BJ (cell line): Measurements from ENCODE around the gene CALHM1. TPM values are rescaled to one million over a fixed set of nuclear protein-coding genes. Genes with fewer than 3 reads are reported as not detected.

Source experiments
- CTCF ChIA-PET: fragments of 350-600 bp; formaldehyde crosslinking; extraction: SDS; loops from one replicate; lab custom pipeline; 2021; ENCODE audit warnings: antibody characterized with exemption, inconsistent platforms; lab: Yijun Ruan, JAX
- POLR2A ChIA-PET: fragments of 300-600 bp; sonication (Branson Sonifier 250); formaldehyde crosslinking; extraction: SDS; loops from one replicate; lab custom pipeline; 2021; ENCODE audit warnings: antibody characterized with exemption; lab: Charles Lee
- DNase-seq: peaks from one replicate; pipeline ENCODE4 v3.0.0-alpha.2; 2011; ENCODE audit warnings: low read depth
- H3K27me3 ChIP-seq: 2 replicates; pipeline ENCODE4 v1.6.0; 2011; ENCODE audit warnings: low read length; ENCODE audit not compliant: control insufficient read depth, insufficient read depth
- H3K36me3 ChIP-seq: 2 replicates; pipeline ENCODE4 v1.5.1; 2011; ENCODE audit warnings: low read length; ENCODE audit not compliant: control insufficient read depth, insufficient read depth
- H3K4me3 ChIP-seq: 2 replicates; pipeline ENCODE4 v1.5.1; 2011; ENCODE audit warnings: low read depth, mild to moderate bottlenecking, control low read depth, low read length
- CTCF ChIP-seq: IDR thresholded peaks from 2 replicates; pipeline ENCODE4 v1.5.1; 2011; ENCODE audit warnings: low read depth, mild to moderate bottlenecking, control low read depth, inconsistent platforms, low read length, moderate library complexity; ENCODE audit not compliant: insufficient read depth
- polyA plus RNA-seq: library from polyadenylated mRNA; depleted of rRNA; stranded (reverse); fragments of >200 nt; gene quantifications from 2 replicates; pipeline ENCODE4 v1.2.3, GENCODE V29; 2011

The CALHM1 gene
- polyA plus RNA-seq, 1 experiment, result not detected

GRCh38 chr10:103497161-103497915, 38.6 kb upstream of the CALHM1 start:
- H3K27me3 ChIP-seq, result peaks cover 44% of the 10 kb centered on the region
- no peaks in the 10 kb centered on the region for H3K36me3 ChIP-seq
- ChIA-PET POLR2A (no interaction called here), CTCF (interaction anchor here (1.0 to 1.7 kb wide), 2 partner anchors 15 to 32 kb away, joined by 3 to 4 read pairs; no protein-coding TSS in a partner anchor)
- TF ChIP-seq CTCF, result no peak
- no peak overlapping the region for H3K4me3 ChIP-seq
- DNase-seq, result no peak

- CTCF ChIA-PET, result interaction anchor here (1.7 to 3.5 kb wide), 2 partner anchors 10 to 17 kb away, joined by 4 to 11 read pairs; no protein-coding TSS in a partner anchor
- no peak for DNase-seq
- H3K36me3 ChIP-seq, result no peaks in the 10 kb centered on the region
- POLR2A ChIA-PET, result no interaction called here
- H3K4me3 ChIP-seq, result no peak overlapping the region
- no peak for TF ChIP-seq CTCF
- peaks cover 34% of the 10 kb centered on the region for H3K27me3 ChIP-seq
These were observed 36.6 kb upstream of the CALHM1 start for GRCh38 chr10:103495321-103495720.

- peak overlapping the region; percentile 39 for H3K4me3 ChIP-seq
- POLR2A ChIA-PET, result interaction anchor here (0.6 kb wide), 2 partner anchors 181 to 392 kb away, joined by 4 to 6 read pairs; no protein-coding TSS in a partner anchor
- peaks cover 25% of the 10 kb centered on the region for H3K27me3 ChIP-seq
- no peaks in the 10 kb centered on the region for H3K36me3 ChIP-seq
- no peak for TF ChIP-seq CTCF
- CTCF ChIA-PET, result interaction anchor here (0.8 to 3.5 kb wide), 7 partner anchors 9 to 70 kb away, joined by 3 to 11 read pairs (median 3); no protein-coding TSS in a partner anchor
- DNase-seq, result no peak
These were observed 35.5 kb upstream of the CALHM1 start for GRCh38 chr10:103493916-103494877.

GRCh38 chr10:103493362-103493915, 34.7 kb upstream of the CALHM1 start, which contains the start of gene NEURL1:
TSS of gene NEURL1 (plus strand) at chr10:103493705. CDS start at chr10:103494388, 683 bp downstream.
- ChIA-PET POLR2A (no interaction called here), CTCF (interaction anchor here (0.7 to 3.5 kb wide), 9 partner anchors 8 to 98 kb away, joined by 3 to 11 read pairs (median 3); partner anchors contain the start of gene ATP5MK)
- H3K27me3 ChIP-seq, result peaks cover 21% of the 10 kb centered on the region
- H3K36me3 ChIP-seq, result no peaks in the 10 kb centered on the region
- DNase-seq, result no peak
- H3K4me3 ChIP-seq, result peak within 1 kb of the TSS; percentile 39
- TF ChIP-seq CTCF, result no peak
